ENCODE results near the gene CHRM1.

GRCh38 chr11:62953811-62954210 is 32.6 kb upstream of the CHRM1 start:
- TF ChIP-seq CTCF (tag by site-specific recombination; IDR thresholded peaks at IDR 0.05) (no peak), ZNF274 (IDR thresholded peaks at IDR 0.05; ENCODE audit: low read length) (no peak), ZNF274 (tag by site-specific recombination; IDR thresholded peaks at IDR 0.05; ENCODE audit: borderline replicate concordance) (no peak), ZNF580 (tag by site-specific recombination; IDR thresholded peaks at IDR 0.05) (no peak), ZNF707 (tag by site-specific recombination; IDR thresholded peaks at IDR 0.05) (no peak), ZNF791 (tag by site-specific recombination; IDR thresholded peaks at IDR 0.05) (no peak)
- TF ChIP-seq, protein P1, sequence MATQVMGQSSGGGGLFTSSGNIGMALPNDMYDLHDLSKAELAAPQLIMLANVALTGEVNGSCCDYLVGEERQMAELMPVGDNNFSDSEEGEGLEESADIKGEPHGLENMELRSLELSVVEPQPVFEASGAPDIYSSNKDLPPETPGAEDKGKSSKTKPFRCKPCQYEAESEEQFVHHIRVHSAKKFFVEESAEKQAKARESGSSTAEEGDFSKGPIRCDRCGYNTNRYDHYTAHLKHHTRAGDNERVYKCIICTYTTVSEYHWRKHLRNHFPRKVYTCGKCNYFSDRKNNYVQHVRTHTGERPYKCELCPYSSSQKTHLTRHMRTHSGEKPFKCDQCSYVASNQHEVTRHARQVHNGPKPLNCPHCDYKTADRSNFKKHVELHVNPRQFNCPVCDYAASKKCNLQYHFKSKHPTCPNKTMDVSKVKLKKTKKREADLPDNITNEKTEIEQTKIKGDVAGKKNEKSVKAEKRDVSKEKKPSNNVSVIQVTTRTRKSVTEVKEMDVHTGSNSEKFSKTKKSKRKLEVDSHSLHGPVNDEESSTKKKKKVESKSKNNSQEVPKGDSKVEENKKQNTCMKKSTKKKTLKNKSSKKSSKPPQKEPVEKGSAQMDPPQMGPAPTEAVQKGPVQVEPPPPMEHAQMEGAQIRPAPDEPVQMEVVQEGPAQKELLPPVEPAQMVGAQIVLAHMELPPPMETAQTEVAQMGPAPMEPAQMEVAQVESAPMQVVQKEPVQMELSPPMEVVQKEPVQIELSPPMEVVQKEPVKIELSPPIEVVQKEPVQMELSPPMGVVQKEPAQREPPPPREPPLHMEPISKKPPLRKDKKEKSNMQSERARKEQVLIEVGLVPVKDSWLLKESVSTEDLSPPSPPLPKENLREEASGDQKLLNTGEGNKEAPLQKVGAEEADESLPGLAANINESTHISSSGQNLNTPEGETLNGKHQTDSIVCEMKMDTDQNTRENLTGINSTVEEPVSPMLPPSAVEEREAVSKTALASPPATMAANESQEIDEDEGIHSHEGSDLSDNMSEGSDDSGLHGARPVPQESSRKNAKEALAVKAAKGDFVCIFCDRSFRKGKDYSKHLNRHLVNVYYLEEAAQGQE (tag by site-specific recombination; IDR thresholded peaks at IDR 0.05): no peak
